Urothelium cell line (cell line): ENCODE measurements around the gene DPP8.
A peak's percentile ranks its signal among the peaks of the same experiment; 100 is the strongest.

ENCODE experiments used
- DNase-seq: peaks from one replicate; pipeline ENCODE4 v3.0.0; 2011; ENCODE audit warnings: low spot score, mixed read lengths
- FAIRE-seq: peaks from 2 replicates; lab custom pipeline; 2011; peaks lifted over from hg19 to GRCh38; lab: Jason Lieb, UNC

The DPP8 gene

DNA sequence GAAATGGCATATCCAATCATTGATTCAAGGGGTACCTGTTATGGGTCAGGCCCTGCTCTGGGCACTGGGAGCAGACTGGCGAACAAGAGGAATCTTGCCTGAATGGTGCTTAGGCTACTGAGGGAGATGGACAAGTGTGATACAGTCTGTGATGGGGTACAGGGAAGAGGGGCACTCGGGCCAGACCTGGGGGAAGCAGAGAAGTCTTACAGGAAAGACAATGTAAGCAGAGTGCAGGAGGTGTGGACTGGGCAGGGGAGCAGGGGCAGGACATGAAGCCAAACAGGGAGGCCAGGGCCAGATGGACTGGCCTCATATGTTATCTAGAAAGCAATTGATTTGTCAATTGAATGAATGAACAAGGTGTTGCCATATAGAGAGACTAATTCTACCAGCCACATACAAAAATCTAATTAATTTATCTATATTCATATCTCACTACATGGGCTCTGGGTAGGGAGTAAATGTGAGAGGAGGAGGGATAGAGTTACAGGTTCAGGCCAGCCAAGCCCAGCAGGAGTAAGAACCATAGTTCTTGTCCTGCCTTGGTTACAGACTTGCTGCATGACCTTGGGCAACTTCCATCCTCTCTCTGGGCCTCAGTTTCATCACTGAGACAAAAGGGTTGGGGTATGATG lies 91.2 kb downstream of the DPP8 start:
- peak; percentile 86 for FAIRE-seq

DNA sequence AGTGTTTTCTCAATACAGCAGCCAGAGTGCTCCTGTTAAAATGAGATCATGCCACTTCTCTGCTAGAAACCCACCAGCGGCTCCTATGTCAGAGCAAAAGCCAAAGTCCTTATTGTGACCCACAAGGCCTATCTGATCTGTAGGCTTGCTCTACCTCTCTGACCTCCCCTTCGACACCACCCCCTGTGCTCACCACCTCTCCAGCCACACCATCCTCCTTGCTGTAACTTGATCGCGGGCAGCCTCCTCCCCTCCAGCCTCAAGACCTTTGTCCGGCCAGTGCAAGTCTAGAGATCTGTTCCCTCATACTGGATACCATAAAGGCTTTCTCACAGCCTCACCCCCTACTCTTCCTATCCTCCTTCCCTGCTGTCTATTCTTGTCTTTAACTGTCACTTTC lies 92.8 kb downstream of the DPP8 start:
- DNase-seq: no peak
- FAIRE-seq: no peak

More for the DNA sequence above, 91.2 kb downstream of the DPP8 start:
- no peak for DNase-seq

DNA sequence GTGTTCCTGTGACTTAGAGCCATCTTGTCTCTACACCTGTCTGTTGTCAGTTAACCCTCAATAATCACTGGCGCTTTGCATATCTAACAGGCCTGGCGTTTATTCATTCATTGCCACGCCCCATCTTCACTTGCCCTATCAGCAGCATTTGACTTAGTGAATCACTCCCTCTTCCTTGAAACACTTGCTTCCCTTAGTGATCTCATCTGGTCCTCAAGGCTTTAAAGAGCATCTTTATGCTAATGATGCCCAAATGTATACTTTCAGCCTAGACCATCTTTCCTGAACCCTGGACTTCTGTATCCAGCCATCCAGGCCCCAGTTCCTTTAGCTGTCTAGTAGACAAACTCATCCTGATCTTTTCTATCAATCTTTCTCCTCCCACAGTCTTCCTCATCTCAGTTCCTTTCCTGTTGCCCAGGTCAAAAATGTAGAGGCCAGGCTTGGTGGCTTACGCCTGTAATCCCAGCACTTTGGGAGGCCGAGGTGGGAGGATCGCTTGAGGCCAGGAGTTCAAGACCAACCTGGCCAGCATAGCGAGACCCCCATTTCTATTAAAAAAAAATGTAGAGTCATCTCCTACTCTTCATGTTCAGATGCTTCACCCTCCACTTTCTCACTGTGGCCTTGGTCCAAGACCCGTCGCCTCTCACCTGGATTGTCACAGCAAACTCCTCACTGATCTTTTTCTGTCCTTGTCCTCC lies 93.4 kb downstream of the DPP8 start:
- DNase-seq (no peak), FAIRE-seq (no peak)

DNA sequence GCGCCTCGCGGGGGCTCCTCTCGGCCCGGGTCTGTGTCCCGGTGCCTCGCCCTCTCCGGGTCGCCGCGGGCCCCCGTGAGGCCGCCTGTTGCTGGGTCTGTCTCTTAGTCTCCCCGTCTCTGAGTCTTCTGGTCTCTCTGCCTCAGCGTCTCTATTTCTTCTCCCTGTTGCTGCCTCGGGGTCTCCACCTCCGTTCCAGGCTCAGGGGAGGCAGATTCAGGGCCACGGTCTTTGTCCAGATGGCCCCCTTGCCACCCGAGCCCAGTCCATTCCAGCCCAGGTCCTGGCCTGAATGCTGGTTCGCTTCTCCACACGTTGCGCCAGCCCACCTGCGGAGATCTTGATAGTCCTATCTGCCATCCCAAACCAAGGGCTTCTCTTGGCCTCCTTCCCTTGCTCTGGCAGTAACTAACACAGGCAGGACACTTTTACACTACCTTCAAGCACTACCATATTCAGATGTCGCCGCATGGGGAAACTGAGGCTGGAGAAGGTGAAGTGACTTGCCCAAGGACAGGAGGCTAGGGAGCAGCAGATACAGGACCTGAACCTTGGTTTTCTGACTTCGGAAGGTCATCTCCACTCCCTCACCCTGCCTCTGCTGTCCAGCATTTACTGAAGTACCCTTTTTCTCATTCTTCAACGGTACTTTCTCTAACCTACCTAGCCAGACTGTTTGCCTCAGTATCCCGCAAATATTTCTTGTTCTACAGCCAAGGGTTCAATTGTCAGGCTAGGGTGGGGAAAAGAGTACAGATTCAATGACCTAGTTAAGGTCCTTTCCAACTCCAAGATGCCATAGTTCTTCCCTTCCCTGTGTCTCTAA lies 94.1 kb downstream of the DPP8 start:
- DNase-seq (no peak), FAIRE-seq (peak; percentile 48)

- DNase-seq (peak; percentile 86), FAIRE-seq (peak; percentile 94)
Observed at GRCh38 chr15:65421360-65422215, 95.9 kb downstream of the DPP8 start.

- FAIRE-seq (no peak), DNase-seq (no peak)
Observed at GRCh38 chr15:65420975-65421359, 96.5 kb downstream of the DPP8 start.

GRCh38 chr15:65418596-65418995 lies 98.9 kb downstream of the DPP8 start:
- no peak for FAIRE-seq
- no peak for DNase-seq

DNA sequence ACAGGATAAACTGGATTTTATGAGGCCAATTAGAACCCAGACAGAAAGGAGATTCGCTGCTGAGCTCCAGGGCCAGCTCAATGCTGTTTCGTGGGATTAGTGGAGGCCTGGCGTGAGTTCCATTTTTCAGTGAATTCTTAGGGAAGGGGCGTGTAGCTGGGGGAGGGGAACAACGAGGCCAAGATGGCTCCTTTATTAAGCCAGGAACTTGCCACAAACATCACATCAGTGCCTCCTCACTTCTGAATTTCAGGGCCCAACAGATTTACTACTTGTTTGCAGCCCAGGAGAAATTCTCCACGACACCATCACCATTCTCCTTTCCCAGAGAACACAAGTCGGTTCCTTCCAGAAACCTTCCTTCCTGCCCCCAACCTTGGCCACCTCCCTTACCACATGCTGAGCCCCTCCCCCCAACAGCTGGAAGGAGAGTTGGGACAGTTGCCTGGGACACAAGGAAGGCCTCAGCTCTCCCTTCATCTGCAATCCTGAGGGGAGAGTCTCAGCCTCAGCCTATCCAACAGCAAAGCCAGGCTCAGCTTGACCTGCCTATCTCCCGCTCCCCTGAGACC lies 100.6 kb downstream of the DPP8 start:
- no peak for DNase-seq
- no peak for FAIRE-seq

DNA sequence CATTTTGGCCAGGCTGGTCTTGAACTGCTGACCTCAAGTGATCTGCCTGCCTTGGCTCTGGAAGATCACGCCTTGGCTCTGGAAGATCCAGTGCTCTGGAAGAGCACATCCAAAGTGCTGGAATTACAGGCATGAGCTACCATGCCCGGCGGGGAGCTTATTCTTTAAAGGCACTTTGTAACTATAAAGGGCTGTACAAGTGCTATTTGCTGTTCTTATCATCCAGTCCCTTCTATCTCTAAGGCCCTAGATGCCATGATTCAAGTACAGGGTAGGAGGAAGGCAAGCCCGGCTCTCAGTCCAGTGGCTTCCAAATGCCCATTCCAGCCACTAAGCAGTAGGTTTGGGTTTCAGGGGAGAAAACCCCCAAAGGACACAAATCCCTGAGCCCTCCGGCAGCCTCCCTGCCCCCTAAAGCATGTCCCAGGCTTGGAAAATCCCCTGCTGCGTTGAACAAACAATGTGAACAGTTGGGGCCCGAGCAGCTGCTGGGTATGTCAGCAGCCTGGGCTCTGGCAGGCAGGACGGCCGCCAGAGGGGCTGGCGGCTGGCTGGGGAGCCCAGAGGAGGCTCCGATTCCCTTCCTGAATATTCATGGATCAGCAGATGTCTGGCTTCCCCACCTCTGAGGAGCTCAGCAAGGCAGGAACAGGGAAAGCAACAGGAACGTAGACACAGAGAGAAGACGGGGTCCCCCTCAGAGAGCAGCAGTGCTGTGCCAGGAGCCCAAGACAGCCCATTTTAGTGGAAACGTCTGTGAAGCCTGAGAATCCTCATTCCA lies 102.5 kb downstream of the DPP8 start:
- DNase-seq (no peak), FAIRE-seq (no peak)

DNA sequence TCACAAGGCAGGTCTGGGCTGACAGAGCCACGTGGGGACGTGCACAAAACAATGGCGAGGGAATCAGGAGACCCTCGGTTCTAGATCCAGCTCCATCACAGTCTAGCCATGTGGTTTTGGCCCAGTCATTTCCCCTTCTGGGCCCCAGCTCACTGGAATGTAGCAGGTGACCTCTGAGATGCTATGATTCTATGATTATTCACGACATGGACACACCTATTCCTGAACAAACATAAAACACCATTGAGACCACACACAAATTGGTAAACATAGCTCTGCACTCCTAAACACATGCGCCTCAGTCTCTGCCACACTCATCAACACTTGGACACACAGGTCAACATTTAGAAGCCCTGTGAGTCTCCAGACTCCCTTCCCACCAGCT lies 103.7 kb downstream of the DPP8 start:
- no peak for DNase-seq
- no peak for FAIRE-seq

- DNase-seq (no peak), FAIRE-seq (no peak)
Observed at GRCh38 chr15:65413051-65413759, 104.3 kb downstream of the DPP8 start.

- no peak for FAIRE-seq
- no peak for DNase-seq
Observed at GRCh38 chr15:65412556-65412955, 104.9 kb downstream of the DPP8 start.

GRCh38 chr15:65411465-65412071 lies 105.9 kb downstream of the DPP8 start:
- FAIRE-seq (peak; percentile 37), DNase-seq (no peak)

GRCh38 chr15:65410972-65411371 lies 106.5 kb downstream of the DPP8 start:
- no peak for FAIRE-seq

GRCh38 chr15:65410036-65410435 lies 107.5 kb downstream of the DPP8 start:
- FAIRE-seq: no peak
- no peak for DNase-seq

More at GRCh38 chr15:65410972-65411371, 106.5 kb downstream of the DPP8 start:
- no peak for DNase-seq

DNA sequence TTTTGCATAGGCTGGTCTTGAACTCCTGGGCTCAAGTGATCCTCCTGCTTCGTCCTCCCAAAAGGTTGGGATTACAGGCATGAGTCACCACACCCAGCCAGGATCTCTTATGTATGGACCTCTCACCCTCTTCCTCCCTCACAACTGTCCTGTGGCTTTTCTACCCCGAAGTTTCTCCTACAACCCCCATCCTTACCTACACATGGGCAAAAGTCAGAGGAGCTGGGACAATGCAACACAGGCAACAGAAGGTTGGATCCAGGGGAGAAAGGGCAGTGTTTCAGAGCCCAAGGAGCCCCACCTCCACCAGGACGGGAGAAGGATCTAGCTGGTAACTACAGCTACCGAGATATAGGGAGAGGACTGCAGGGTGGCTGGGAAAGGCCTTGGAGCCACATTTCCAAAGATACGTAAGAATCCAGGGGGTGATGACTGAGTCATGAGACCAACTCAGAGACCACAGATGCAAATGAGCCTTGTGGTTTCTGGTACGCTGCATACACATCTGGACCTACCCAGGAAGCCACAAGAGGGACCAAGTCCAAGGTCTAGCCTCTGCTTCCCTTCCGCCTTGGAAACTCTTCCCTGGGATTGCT lies 108.4 kb downstream of the DPP8 start:
- DNase-seq (peak; percentile 90), FAIRE-seq (peak; percentile 58)

GRCh38 chr15:65408324-65409035 lies 109.0 kb downstream of the DPP8 start:
- DNase-seq (no peak), FAIRE-seq (no peak)
